SK-N-SH treated with all-trans-retinoic acid at 6 μM for 48 hours (cell line): ENCODE results near the gene PIP4K2B.

Experiments
- ATAC-seq: fragments of 200-7000 bp; cut with Tn5 transposase; 3 replicates; pipeline ENCODE4 v1.9.1; 2020; ENCODE audit warnings: mild to moderate bottlenecking, moderate library complexity
- ARNTL ChIP-seq: fragments of 450-650 bp; formaldehyde crosslinking; IDR thresholded peaks from 2 replicates; pipeline ENCODE4 v1.5.0; 2020; ENCODE audit warnings: low read depth, mild to moderate bottlenecking, moderate library complexity, borderline replicate concordance
- CREB5 ChIP-seq: fragments of 250-450 bp; sonication (Bioruptor Pico); IDR thresholded peaks from 2 replicates; pipeline ENCODE4 v1.5.1; 2020; ENCODE audit warnings: low read depth, mild to moderate bottlenecking, moderate library complexity
- CSDC2 ChIP-seq: fragments of 250-450 bp; sonication (Bioruptor Pico); IDR thresholded peaks from 2 replicates; pipeline ENCODE4 v1.5.0; 2020; ENCODE audit warnings: mild to moderate bottlenecking, moderate library complexity
- CSRNP3 ChIP-seq: fragments of 250-450 bp; sonication (Bioruptor Pico); IDR thresholded peaks from 2 replicates; pipeline ENCODE4 v1.5.1; 2021; ENCODE audit warnings: mild to moderate bottlenecking, moderate library complexity
- ESRRG ChIP-seq: fragments of 250-450 bp; sonication (Bioruptor Pico); IDR thresholded peaks from 2 replicates; pipeline ENCODE4 v1.6.1; 2021; ENCODE audit warnings: mild to moderate bottlenecking
- GLIS3 ChIP-seq: fragments of 250-450 bp; sonication (Bioruptor Pico); IDR thresholded peaks from 2 replicates; pipeline ENCODE4 v1.5.0; 2020; ENCODE audit warnings: mild to moderate bottlenecking, moderate library complexity
- ISL1 ChIP-seq: fragments of 250-450 bp; sonication (Bioruptor Pico); IDR thresholded peaks from 2 replicates; pipeline ENCODE4 v2.1.2; 2022; ENCODE audit warnings: mild to moderate bottlenecking, moderate library complexity
- OSR1 ChIP-seq: fragments of 250-450 bp; sonication (Bioruptor Pico); IDR thresholded peaks from 2 replicates; pipeline ENCODE4 v1.8.0; 2022; ENCODE audit warnings: moderate library complexity, mild to moderate bottlenecking, inconsistent platforms
- PATZ1 ChIP-seq: fragments of 250-450 bp; sonication (Bioruptor Pico); IDR thresholded peaks from 2 replicates; pipeline ENCODE4 v1.8.0; 2020; ENCODE audit warnings: mild to moderate bottlenecking, moderate library complexity, borderline replicate concordance
- PPARA ChIP-seq: fragments of 250-450 bp; sonication (Bioruptor Pico); IDR thresholded peaks from 2 replicates; pipeline ENCODE4 v1.5.0; 2020; ENCODE audit warnings: mild to moderate bottlenecking, borderline replicate concordance
- RARB ChIP-seq: fragments of 250-450 bp; sonication (Bioruptor Pico); IDR thresholded peaks from 2 replicates; pipeline ENCODE4 v1.8.0; 2021; ENCODE audit warnings: mild to moderate bottlenecking, moderate library complexity
- SNAI2 ChIP-seq: fragments of 250-450 bp; sonication (Bioruptor Pico); IDR thresholded peaks from 2 replicates; pipeline ENCODE4 v1.5.0; 2020; ENCODE audit warnings: mild to moderate bottlenecking, moderate library complexity
- TOX ChIP-seq: fragments of 250-450 bp; sonication (Bioruptor Pico); IDR thresholded peaks from 2 replicates; pipeline ENCODE4 v1.8.0; 2021; ENCODE audit warnings: mild to moderate bottlenecking, moderate library complexity, borderline replicate concordance
- TSHZ2 ChIP-seq: fragments of 250-450 bp; sonication (Bioruptor Pico); IDR thresholded peaks from 2 replicates; pipeline ENCODE4 v1.5.0; 2020; ENCODE audit warnings: mild to moderate bottlenecking, moderate library complexity
- ZC3H10 ChIP-seq: fragments of 250-450 bp; sonication (Bioruptor Pico); IDR thresholded peaks from 2 replicates; pipeline ENCODE4 v1.5.1; 2021; ENCODE audit warnings: mild to moderate bottlenecking, moderate library complexity
- ZFP3 ChIP-seq: fragments of 250-450 bp; sonication (Bioruptor Pico); IDR thresholded peaks from 2 replicates; pipeline ENCODE4 v1.5.0; 2020; ENCODE audit warnings: mild to moderate bottlenecking, moderate library complexity
- ZNF565 ChIP-seq: fragments of 450-650 bp; formaldehyde crosslinking; conservative IDR thresholded peaks from 2 replicates; pipeline ENCODE4 v1.5.0; 2020; ENCODE audit warnings: low read depth, mild to moderate bottlenecking, moderate library complexity
- ZNF70 ChIP-seq: fragments of 450-650 bp; formaldehyde crosslinking; IDR thresholded peaks from 2 replicates; pipeline ENCODE4 v1.5.0; 2020; ENCODE audit warnings: mild to moderate bottlenecking, moderate library complexity
- ZNF8 ChIP-seq: fragments of 450-650 bp; formaldehyde crosslinking; IDR thresholded peaks from 2 replicates; pipeline ENCODE4 v1.5.0; 2020; ENCODE audit warnings: mild to moderate bottlenecking, moderate library complexity

PIP4K2B gene

GRCh38 chr17:38741461-38741860 lies 57.9 kb downstream of the PIP4K2B start:
- ATAC-seq, result no peak
- TF ChIP-seq ZNF70 (CRISPR knock-in tag), result no peak
- no peak for TF ChIP-seq PATZ1 (CRISPR knock-in tag)
- no peak for TF ChIP-seq ARNTL (CRISPR knock-in tag)
- TF ChIP-seq ESRRG (CRISPR knock-in tag), result no peak
- TF ChIP-seq PPARA (CRISPR knock-in tag), result no peak
- TF ChIP-seq ZC3H10, result no peak
- TF ChIP-seq ZFP3, result no peak
- TF ChIP-seq SNAI2 (CRISPR knock-in tag), result no peak
- TF ChIP-seq, all 23 proteins: peak for 0

- ATAC-seq, result no peak
- no peak for TF ChIP-seq TSHZ2
- no peak for TF ChIP-seq ZC3H10
Observed at GRCh38 chr17:38740806-38741205, 58.5 kb downstream of the PIP4K2B start.

- TF ChIP-seq TOX (no peak), CREB5 (no peak), ZNF565 (CRISPR knock-in tag) (no peak), RARB (no peak), ZNF8 (CRISPR knock-in tag) (no peak), GLIS3 (CRISPR knock-in tag) (no peak), CSDC2 (CRISPR knock-in tag) (no peak), PATZ1 (CRISPR knock-in tag) (no peak), PPARA (CRISPR knock-in tag) (no peak), TSHZ2 (no peak), ISL1 (CRISPR knock-in tag) (no peak), ZNF70 (CRISPR knock-in tag) (no peak), ZC3H10 (no peak), OSR1 (CRISPR knock-in tag) (no peak)
- ATAC-seq, result no peak
Observed at GRCh38 chr17:38740044-38740443, 59.3 kb downstream of the PIP4K2B start.

GRCh38 chr17:38739305-38739704 lies 60.1 kb downstream of the PIP4K2B start:
- no peak for ATAC-seq
- TF ChIP-seq CSRNP3 (CRISPR knock-in tag) (no peak), TSHZ2 (no peak), ZC3H10 (no peak), TOX (no peak), RARB (no peak), ESRRG (CRISPR knock-in tag) (no peak), ZNF8 (CRISPR knock-in tag) (no peak), ZNF70 (CRISPR knock-in tag) (no peak), ZNF565 (CRISPR knock-in tag) (no peak), CREB5 (no peak), SNAI2 (CRISPR knock-in tag) (no peak)
